H1 (cell line): ENCODE measurements around the gene SLC36A4. TPM values are rescaled to one million over a fixed set of nuclear protein-coding genes. Genes with fewer than 3 reads are reported as not detected.

Experiments
- CTCF ChIA-PET: fragments of 300-600 bp; sonication (Branson Sonifier 250); formaldehyde crosslinking; loops from one replicate; lab custom pipeline; 2021; ENCODE audit not compliant: partially characterized antibody; lab: Charles Lee
- POLR2A ChIA-PET: fragments of 300-600 bp; sonication (Branson Sonifier 250); formaldehyde crosslinking; loops from one replicate; lab custom pipeline; 2021; ENCODE audit warnings: inconsistent platforms; ENCODE audit not compliant: partially characterized antibody; lab: Charles Lee
- DNase-seq, 2 experiments: peaks; one replicate each; pipeline versions ENCODE4 v3.0.0 to v3.0.0-alpha.2; 2010 to 2022; ENCODE audit warnings: low spot score in 2 of 2, low read depth in 1 of 2, mixed read lengths in 1 of 2
- FAIRE-seq: peaks from 2 replicates; lab custom pipeline; 2011; peaks lifted over from hg19 to GRCh38; lab: Jason Lieb, UNC
- H2AFZ ChIP-seq: 2 replicates; pipeline ENCODE4 v1.8.1; 2012; ENCODE audit warnings: low read length, inconsistent platforms
- H2AK5ac ChIP-seq: 2 replicates; pipeline ENCODE4 v1.6.1; 2013; ENCODE audit warnings: low read depth, low read length
- H2BK120ac ChIP-seq: replicated peaks from 2 replicates; pipeline ENCODE3; 2013; ENCODE audit warnings: low read depth, low read length, inconsistent platforms
- H2BK12ac ChIP-seq: 2 replicates; pipeline ENCODE4 v1.6.1; 2013; ENCODE audit warnings: low read depth, low read length
- H2BK15ac ChIP-seq: 2 replicates; pipeline ENCODE4 v1.6.1; 2013; ENCODE audit warnings: low read length
- H2BK20ac ChIP-seq: 2 replicates; pipeline ENCODE4 v1.6.1; 2013; ENCODE audit warnings: low read length
- H2BK5ac ChIP-seq: 2 replicates; pipeline ENCODE4 v1.6.1; 2013; ENCODE audit warnings: low read depth, low read length
- H3K14ac ChIP-seq: 2 replicates; pipeline ENCODE4 v1.6.1; 2013; ENCODE audit warnings: inconsistent platforms; ENCODE audit not compliant: insufficient read length
- H3K18ac ChIP-seq: 2 replicates; pipeline ENCODE4 v1.6.1; 2013; ENCODE audit warnings: low read length; ENCODE audit errors: extremely low read depth
- H3K23ac ChIP-seq: 2 replicates; pipeline ENCODE4 v1.6.1; 2013; ENCODE audit warnings: inconsistent platforms; ENCODE audit not compliant: insufficient read length
- H3K23me2 ChIP-seq: 2 replicates; pipeline ENCODE4 v1.6.1; 2013; ENCODE audit warnings: low read depth, low read length
- H3K27ac ChIP-seq: 2 replicates; pipeline ENCODE4 v1.6.1; 2011; ENCODE audit warnings: low read depth, low read length, inconsistent platforms
- H3K27me3 ChIP-seq, 4 experiments: replicated peaks in 1 of 4; 1 replicate in 1 of 4; 2 replicates in 3 of 4; pipeline versions ENCODE4 v1.6.1 to v1.8.1; 2011 to 2013; ENCODE audit warnings: low read length in 3 of 4, mild to moderate bottlenecking in 3 of 4, inconsistent platforms in 2 of 4, mixed read lengths in 2 of 4, moderate library complexity in 1 of 4; ENCODE audit not compliant: control insufficient read depth in 3 of 4, insufficient read depth in 3 of 4; ENCODE audit errors: extremely low read depth in 1 of 4
- H3K36me3 ChIP-seq, 4 experiments: 2 replicates each; pipeline versions ENCODE4 v1.6.1 to v1.8.1; 2011 to 2013; ENCODE audit warnings: mild to moderate bottlenecking in 4 of 4, low read length in 3 of 4, moderate library complexity in 2 of 4, control low read depth in 1 of 4, inconsistent platforms in 1 of 4; ENCODE audit not compliant: insufficient read depth in 4 of 4, control insufficient read depth in 2 of 4
- H3K4ac ChIP-seq: replicated peaks from 2 replicates; pipeline ENCODE3; 2013; ENCODE audit warnings: low read length, low read depth, mixed read lengths, inconsistent platforms; ENCODE audit not compliant: insufficient read length
- H3K4me1 ChIP-seq, 4 experiments: replicated peaks in 1 of 4; 1 replicate in 1 of 4; 2 replicates in 3 of 4; pipeline versions ENCODE4 v1.6.1 to v1.8.1; 2011 to 2013; ENCODE audit warnings: low read length in 3 of 4, inconsistent platforms in 2 of 4, mixed read lengths in 1 of 4; ENCODE audit not compliant: insufficient read depth in 4 of 4, control insufficient read depth in 3 of 4
- H3K4me2 ChIP-seq, 2 experiments: 2 replicates each; pipeline versions ENCODE4 v1.6.1 to v1.8.1; 2011 to 2013; ENCODE audit warnings: low read depth in 2 of 2, low read length in 2 of 2, control low read depth in 1 of 2, inconsistent platforms in 1 of 2, mild to moderate bottlenecking in 1 of 2; ENCODE audit not compliant: insufficient read depth in 1 of 2
- H3K4me3 ChIP-seq, 4 experiments: fragments of 200-600, 300-600 bp in 1 of 4; sonication (generic), shearing (Covaris generic), sonication (Bioruptor Twin) in 1 of 4; 2 replicates each; pipeline versions ENCODE4 v1.5.1 to v1.8.1; 2011 to 2016; ENCODE audit warnings: low read length in 4 of 4, low read depth in 3 of 4, control low read depth in 2 of 4, inconsistent platforms in 2 of 4, mild to moderate bottlenecking in 2 of 4, mixed read lengths in 1 of 4, moderate library complexity in 1 of 4; ENCODE audit not compliant: insufficient read depth in 2 of 4; ENCODE audit errors: extremely low read depth in 1 of 4
- H3K56ac ChIP-seq: replicated peaks from 2 replicates; pipeline ENCODE3; 2013; ENCODE audit warnings: low read depth, mild to moderate bottlenecking, mixed read lengths, low read length, inconsistent platforms; ENCODE audit not compliant: insufficient read length
- H3K79me1 ChIP-seq: 2 replicates; pipeline ENCODE4 v1.6.1; 2013; ENCODE audit warnings: low read depth, low read length, control low read depth
- H3K79me2 ChIP-seq, 2 experiments: 2 replicates each; pipeline versions ENCODE4 v1.6.1 to v1.8.1; 2012 to 2013; ENCODE audit warnings: low read length in 2 of 2, mild to moderate bottlenecking in 2 of 2, inconsistent platforms in 1 of 2; ENCODE audit not compliant: insufficient read depth in 2 of 2, control insufficient read depth in 1 of 2
- H3K9ac ChIP-seq, 4 experiments: replicated peaks in 1 of 4; 1 replicate in 1 of 4; 2 replicates in 3 of 4; pipeline versions ENCODE4 v1.6.1 to v1.8.1; 2011 to 2013; ENCODE audit warnings: low read depth in 3 of 4, low read length in 3 of 4, control low read depth in 2 of 4, mild to moderate bottlenecking in 2 of 4, moderate library complexity in 2 of 4, inconsistent platforms in 1 of 4; ENCODE audit errors: extremely low read depth in 1 of 4
- H3K9me3 ChIP-seq, 2 experiments: 2 replicates each; pipeline versions ENCODE4 v1.6.1 to v1.8.1; 2012 to 2013; ENCODE audit warnings: mild to moderate bottlenecking in 2 of 2, moderate library complexity in 2 of 2, control low read depth in 1 of 2, inconsistent platforms in 1 of 2, low read depth in 1 of 2, low read length in 1 of 2, mixed read lengths in 1 of 2; ENCODE audit not compliant: insufficient read depth in 2 of 2
- H4K20me1 ChIP-seq, 2 experiments: replicated peaks in 1 of 2; 2 replicates each; pipeline versions ENCODE3 to v1.8.1; 2011 to 2013; ENCODE audit warnings: inconsistent platforms in 2 of 2, low read length in 2 of 2, mild to moderate bottlenecking in 1 of 2; ENCODE audit not compliant: insufficient read depth in 2 of 2, control insufficient read depth in 1 of 2
- H4K5ac ChIP-seq: 2 replicates; pipeline ENCODE4 v1.6.1; 2013; ENCODE audit warnings: low read length, low read depth, mixed read lengths, inconsistent platforms; ENCODE audit not compliant: insufficient read length
- H4K8ac ChIP-seq: 2 replicates; pipeline ENCODE4 v1.8.0; 2013; ENCODE audit warnings: mild to moderate bottlenecking, moderate library complexity, low read length, inconsistent platforms; ENCODE audit not compliant: insufficient read depth; ENCODE audit errors: extremely low read depth
- H4K91ac ChIP-seq: replicated peaks from 2 replicates; pipeline ENCODE3; 2013; ENCODE audit warnings: low read length, mixed read lengths, inconsistent platforms; ENCODE audit not compliant: insufficient read length
- RAD21 ChIP-seq, 2 experiments: IDR thresholded peaks in 1 of 2; conservative IDR thresholded peaks in 1 of 2; 2 replicates each; pipeline ENCODE4 v1.6.1; 2011; ENCODE audit warnings: low read depth in 2 of 2, low read length in 2 of 2, improper control_type of control experiment in 1 of 2, inconsistent platforms in 1 of 2, mild to moderate bottlenecking in 1 of 2, moderate library complexity in 1 of 2
- SIN3A ChIP-seq, 2 experiments: IDR thresholded peaks in 1 of 2; conservative IDR thresholded peaks in 1 of 2; 2 replicates each; pipeline ENCODE4 v1.6.1; 2011 to 2012; ENCODE audit warnings: low read length in 2 of 2, improper control_type of control experiment in 1 of 2, low read depth in 1 of 2, mild to moderate bottlenecking in 1 of 2
- SUZ12 ChIP-seq: fragments of 200-600 bp; sonication (generic); IDR thresholded peaks from 2 replicates; pipeline ENCODE4 v1.6.1; 2012; ENCODE audit warnings: mild to moderate bottlenecking, inconsistent platforms, low read length, moderate library complexity, mixed read lengths
- WGBS, 2 experiments: shearing (Covaris generic) in 1 of 2; methylation state at CpG; one replicate each; pipeline versions ENCODE4 v1.1.6 to v1.1.7; 2013 to 2015; ENCODE audit warnings: low lambda C conversion rate in 2 of 2, mixed read lengths in 2 of 2, inconsistent platforms in 1 of 2, low coverage in 1 of 2, missing lambda C conversion rate in 1 of 2; ENCODE audit not compliant: insufficient replicate concordance in 2 of 2, insufficient coverage in 1 of 2, insufficient read length in 1 of 2; ENCODE audit errors: extremely low coverage in 1 of 2, missing lambda C conversion rate in 1 of 2; 5-methylcytosine and 5-hydroxymethylcytosine counted together
- polyA plus RNA-seq, 7 experiments: library from polyadenylated mRNA; depleted of rRNA in 3 of 7; stranded (reverse) in 5 of 7; unstranded in 2 of 7; fragments of >200 nt in 5 of 7; fragments of 200-250 nt in 2 of 7; gene quantifications; 1 replicate in 5 of 7; 2 replicates in 1 of 7; 4 replicates in 1 of 7; pipeline versions ENCODE4 v1.2.1 to v1.2.3, GENCODE V29; 2011 to 2013; ENCODE audit warnings: missing spikeins in 2 of 7, mixed read lengths in 2 of 7
- total RNA-seq: library from RNA; stranded (reverse); fragmentation: NEBNext Ultra II Directional; extraction: Animal tissue kit (Norgen Biotek cat#: 25700); gene quantifications from 2 replicates; pipeline ENCODE4 v1.2.1, GENCODE V29; 2021

Gene SLC36A4
- total and polyA plus RNA-seq, 2 of the 8 experiments (the other 6 are each of a cell fraction or from before 2014, with no cell fraction given) = 10.2 to 22.7 TPM

- Histone ChIP-seq H3K14ac (no peak overlapping the region), H2BK15ac (no peak overlapping the region), H2BK5ac (no peak overlapping the region), H3K36me3 (peaks cover 0 to 22% (median 0%) of the 10 kb centered on the region in 4 experiments; a peak in 2 of 8 replicates), H4K5ac (no peak overlapping the region), H3K23me2 (no peaks in the 10 kb centered on the region), H3K4me2 (no peak overlapping the region), H2AK5ac (no peak overlapping the region), H3K27me3 (no peaks in the 10 kb centered on the region), H3K4me1 (no peaks in the 10 kb centered on the region), H3K23ac (no peak overlapping the region), H3K9ac (no peak overlapping the region), H4K20me1 (no peaks in the 10 kb centered on the region), H4K8ac (no peak overlapping the region), H3K79me1 (no peaks in the 10 kb centered on the region), H2BK120ac (no peak overlapping the region), H2AFZ (no peak overlapping the region), H4K91ac (no peak overlapping the region), H2BK20ac (no peak overlapping the region), H3K4me3 (no peak overlapping the region), H3K9me3 (no peaks in the 10 kb centered on the region), H3K18ac (no peak overlapping the region), H3K56ac (no peak overlapping the region), H2BK12ac (no peak overlapping the region), H3K79me2 (no peaks in the 10 kb centered on the region), H3K27ac (no peak overlapping the region), H3K4ac (no peak overlapping the region)
- DNase-seq (no peak), FAIRE-seq (no peak)
- ChIA-PET POLR2A (no interaction called here), CTCF (interaction anchor here (0.6 to 2.4 kb wide), 16 partner anchors 8 to 282 kb away, joined by 3 to 14 read pairs (median 3); no protein-coding TSS in a partner anchor)
- 77% methylated on average over 2 of the region's 2 CpGs; no CpG with 5 or more reads in 1 of the 2 experiments for WGBS, 2 experiments
- peak; percentile 55 to 63 for TF ChIP-seq RAD21 (IDR thresholded peaks at IDR 0.05 in 1 of 2, conservative IDR thresholded peaks at IDR 0.05 in 1 of 2; ENCODE audit: low read depth in 2 of 2, low read length in 2 of 2)
- TF ChIP-seq SUZ12 = no peak
- no peak for TF ChIP-seq SIN3A (conservative IDR thresholded peaks at IDR 0.05 in 1 of 2, IDR thresholded peaks at IDR 0.05 in 1 of 2; ENCODE audit: low read depth in 1 of 2, low read length in 2 of 2)
These were observed 27.7 kb downstream of the SLC36A4 start for GRCh38 chr11:93169950-93170561.
